HG02870 (cell line): ENCODE measurements around the gene IQCM.
A peak's percentile ranks its signal among the peaks of the same experiment; 100 is the strongest.

Source experiments
- ATAC-seq: cut with Tn5 transposase; IDR thresholded peaks from one replicate; pipeline ENCODE4 v1.9.1; 2021; ENCODE audit warnings: mild to moderate bottlenecking, moderate library complexity; ENCODE audit not compliant: unreplicated experiment

IQCM gene

DNA sequence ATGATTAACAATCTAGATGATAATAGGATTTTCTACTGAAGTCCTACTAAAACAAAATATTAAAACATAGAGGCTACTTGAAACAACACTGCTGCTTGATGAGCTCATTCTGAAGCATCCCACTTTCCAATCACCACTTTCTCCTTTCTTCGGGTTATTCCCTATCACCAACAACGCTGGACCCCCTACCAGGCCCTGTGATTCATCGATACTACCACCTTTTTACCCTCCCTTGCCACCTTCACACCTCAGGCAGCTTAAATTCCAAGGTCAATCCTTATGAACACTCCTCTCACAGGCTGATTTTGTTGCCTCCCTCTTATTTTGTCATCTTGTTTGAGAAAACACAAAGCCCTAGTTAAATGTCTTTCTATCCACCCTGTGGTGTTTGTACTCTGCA lies 102.6 kb downstream of the IQCM start:
- ATAC-seq, result no peak

DNA sequence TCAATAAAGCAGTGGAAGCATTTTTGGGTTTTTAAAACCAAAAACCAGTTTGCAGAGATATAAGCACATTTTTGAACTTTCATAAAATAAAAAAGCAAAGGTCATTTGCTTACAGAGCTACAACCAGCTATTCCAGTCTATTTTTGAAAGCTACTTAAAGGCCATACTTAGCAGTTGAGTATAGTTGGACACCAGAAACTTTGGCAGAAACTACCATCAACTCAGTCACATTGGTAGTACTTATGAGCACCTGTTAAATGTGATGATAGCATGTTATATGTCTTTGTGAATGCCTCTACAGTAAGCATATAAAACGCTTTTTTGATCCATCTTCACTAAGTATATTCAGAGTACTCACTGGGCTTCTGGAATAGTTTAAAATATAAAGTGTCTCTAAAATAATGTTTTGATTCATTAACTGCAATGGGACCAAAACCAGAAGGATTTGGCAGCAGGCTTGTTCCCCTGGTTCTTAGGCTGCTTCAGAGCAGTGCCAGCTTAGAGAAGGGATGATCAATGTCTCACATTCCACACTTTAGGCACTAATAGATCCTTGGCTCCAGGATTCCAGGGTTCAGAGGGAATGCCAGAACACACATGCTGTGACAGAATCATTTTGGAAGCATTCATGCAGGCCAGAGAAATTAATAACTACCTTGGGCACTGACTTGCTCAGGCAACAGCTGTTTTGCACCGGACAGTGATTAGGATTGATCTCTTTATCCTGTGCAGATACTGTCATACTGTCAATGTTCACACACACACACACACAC lies 103.9 kb downstream of the IQCM start:
- no peak for ATAC-seq

DNA sequence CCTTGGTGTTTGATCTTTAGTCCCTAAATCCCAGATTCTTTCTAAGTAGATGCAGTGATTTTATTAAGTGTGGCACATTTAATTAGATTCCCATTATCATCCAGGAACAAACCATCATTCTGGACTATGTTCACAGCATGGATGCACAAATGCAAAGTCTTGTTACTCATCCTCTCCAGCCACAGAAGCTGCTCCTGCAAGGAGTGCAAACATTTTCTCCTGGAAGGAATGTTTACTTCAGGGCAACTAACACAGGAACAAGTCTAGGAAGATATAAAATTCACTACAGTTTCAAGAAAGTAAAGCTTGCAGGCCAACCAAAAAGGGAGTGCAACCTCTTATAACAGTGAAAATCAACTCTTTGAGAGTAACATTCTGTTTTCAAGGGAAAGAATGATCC lies 106.0 kb downstream of the IQCM start:
- no peak for ATAC-seq

DNA sequence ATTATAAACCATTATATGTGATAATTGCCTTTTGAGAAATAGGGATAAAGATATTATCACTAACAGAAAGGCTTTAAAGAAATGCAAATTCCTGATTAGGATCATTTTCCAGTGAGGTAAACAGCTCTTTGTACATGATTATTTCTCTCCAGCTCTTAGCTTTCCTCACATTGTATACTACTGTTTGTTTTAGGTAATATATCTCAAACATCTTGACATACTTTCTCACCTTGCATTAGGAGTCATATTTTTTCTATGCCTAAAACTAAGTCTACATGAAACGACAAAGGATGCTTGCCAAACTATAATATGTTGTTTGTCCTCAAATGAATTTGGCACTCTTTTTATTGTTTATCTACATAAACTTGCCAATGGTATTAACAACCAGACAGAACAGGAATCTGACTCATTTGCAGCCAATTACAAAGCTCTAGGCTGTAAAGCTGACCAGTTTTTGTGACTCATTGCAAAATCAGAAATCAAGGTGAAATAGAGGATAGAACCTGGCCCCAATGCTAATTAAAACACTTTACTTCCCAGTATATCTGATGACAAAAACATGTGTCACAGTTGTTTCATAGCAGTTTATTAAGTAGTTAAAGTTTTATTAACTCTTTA lies 107.0 kb downstream of the IQCM start:
- no peak for ATAC-seq

DNA sequence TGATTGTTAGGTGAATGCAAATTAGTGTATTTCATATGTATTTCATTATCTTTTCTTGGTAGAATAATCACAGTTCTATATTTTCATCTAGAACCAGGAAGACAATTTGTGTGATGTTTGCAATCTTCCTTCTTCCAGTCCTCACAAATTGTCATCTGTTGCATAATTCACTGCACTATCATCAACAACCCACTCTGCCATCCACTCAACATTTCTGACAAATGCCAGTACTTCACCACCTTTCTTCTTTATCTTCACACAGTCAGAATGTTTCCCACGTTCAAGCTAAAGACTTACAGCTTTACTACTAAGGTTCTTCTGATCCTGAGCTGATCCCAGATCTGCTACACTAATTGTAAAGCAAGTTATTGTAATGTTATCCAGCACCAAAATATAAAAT lies 107.8 kb downstream of the IQCM start:
- ATAC-seq, result no peak

DNA sequence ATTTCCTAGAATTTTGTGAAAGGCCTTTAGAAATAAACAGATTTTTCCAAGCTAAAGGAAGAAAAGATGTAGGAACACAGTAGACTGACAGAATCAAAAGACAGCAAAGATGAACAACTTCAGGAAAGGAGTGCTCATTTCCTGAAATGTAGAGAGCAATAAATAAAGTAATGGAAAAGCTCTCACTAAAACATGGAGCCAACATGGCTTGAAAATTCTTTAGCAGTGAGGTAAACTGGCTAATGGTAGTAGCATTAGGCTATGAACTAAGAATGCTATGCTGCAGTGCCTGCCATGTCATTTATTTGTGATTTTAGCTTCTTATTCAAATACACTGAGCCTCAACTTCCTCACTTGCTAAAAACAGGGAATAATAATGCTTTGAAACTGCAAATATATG lies 108.7 kb downstream of the IQCM start:
- no peak for ATAC-seq

DNA sequence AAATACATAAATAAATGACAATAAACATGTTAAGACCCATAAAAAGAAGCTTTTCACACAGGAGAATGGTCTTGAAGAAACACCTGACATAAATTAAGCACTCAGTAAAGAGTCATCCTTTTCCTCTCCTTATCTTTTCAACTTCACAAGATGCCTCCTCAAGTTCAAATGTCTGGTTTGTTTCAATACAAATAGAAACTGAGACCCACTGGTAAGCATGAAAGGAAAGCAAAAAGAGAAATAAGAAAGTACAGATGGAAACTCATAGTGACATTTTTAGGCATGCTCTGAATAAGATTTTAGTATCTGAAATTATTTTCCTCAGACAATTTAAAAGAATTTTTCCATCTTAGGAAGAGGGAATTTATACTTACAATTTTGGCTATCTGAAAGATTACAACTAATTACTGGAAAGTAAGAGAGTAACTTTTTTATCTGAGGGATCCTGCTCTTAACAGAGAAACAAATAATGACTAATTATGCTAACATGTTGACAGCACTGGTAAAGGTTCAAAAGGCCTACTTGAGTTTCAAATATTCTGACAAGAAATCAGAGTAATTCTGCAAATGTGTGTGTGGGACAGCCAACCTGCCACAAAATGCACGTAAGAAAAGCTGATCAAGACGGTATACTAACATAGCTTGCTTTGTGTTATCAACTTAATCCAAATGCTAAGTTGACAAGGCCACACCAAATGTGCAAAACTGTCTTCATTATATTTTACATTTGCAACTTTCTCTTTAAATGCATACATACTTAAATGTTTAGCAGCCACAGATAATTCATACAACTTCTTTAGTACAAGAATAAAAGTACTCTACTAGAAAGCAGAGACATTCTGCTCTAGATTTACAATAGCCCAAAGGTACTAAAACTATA lies 113.0 kb downstream of the IQCM start:
- ATAC-seq, result peak; percentile 70

DNA sequence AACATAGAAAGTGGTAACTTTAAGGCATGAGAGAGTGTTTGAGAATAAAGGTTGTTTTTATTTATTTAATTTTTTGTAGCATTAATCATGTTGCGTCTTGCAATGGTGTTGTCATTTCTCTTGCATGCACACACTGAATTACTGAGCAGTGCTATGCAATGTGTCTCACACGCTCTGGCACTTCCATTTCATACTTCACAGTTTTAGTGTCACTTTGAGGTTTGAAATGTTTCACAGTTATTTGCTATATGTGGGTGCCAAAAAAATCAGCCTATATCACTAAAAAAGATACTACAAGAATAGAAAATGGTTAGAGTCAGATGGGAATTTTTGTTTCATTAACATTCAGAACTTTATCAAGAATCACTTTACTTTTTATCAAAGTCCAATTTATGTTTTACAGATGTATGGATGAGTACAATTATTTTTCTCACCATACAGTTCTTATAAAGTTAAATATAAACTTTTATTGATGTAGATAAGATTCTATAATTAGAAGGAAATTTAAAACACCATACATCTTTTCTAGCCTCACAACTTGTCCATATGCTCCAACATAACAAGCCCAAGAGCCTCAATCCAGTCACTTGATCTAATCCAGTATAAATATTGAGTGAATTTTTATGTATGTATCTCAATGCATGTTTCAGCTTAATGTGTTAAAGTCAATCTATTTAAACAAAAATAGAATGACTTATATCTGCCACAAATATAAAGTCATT lies 114.0 kb downstream of the IQCM start:
- no peak for ATAC-seq

DNA sequence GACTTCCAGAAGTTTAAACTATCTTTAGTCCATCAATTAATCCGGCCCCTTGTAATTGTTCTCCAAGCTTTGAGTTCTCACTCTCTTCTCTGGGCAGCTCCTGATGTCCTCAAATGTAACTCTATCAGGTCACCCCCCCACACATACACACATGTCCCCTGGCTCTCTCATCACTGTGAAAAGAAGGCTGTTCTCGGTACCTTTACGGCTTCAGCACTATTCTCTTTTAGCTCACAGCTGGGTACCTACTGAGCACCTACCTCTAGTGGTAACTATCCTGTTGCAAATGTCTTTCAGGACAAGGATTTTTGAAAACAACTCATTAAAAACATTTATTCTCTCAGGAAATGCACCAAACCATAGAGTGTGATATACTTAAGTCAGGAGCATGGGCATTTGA lies 115.4 kb downstream of the IQCM start:
- ATAC-seq, result no peak

DNA sequence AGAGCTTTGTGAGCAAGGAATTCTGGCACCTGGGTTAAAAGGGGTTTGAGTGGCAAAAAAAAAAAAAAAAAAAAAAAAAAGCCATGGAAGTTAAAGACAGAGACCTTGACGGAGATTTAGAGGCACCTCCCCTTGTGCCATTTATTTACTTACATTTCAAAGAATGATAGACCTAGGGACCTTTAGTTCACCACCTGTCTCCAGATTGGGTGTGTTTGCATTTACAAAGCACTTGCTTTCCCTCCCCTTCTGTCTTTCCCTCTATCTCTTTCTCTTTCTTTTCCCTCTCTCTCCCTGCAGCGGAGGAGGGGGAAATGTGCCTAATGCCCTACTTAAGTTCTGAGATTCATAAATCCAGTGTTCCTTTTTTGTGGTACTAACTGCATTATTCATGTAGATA lies 116.0 kb downstream of the IQCM start:
- no peak for ATAC-seq

DNA sequence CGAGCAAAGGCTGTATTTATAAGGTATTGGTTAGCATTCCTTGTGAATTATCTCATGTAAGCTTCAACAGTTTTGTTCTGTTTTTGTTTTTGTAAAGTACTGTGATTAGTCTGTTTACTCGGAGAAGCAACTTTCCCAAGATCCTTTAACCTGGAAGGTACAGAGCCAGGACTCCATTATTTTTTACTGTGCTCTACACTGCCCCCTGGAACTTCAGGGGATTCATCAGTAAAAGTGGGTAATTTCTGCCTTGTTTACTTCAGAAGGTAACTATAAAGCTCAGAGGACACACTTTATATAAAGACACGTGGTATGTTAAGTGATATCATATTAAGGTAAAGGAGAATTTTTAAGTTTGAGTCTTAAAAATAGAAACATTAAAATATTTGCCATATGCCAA lies 124.9 kb downstream of the IQCM start:
- no peak for ATAC-seq

DNA sequence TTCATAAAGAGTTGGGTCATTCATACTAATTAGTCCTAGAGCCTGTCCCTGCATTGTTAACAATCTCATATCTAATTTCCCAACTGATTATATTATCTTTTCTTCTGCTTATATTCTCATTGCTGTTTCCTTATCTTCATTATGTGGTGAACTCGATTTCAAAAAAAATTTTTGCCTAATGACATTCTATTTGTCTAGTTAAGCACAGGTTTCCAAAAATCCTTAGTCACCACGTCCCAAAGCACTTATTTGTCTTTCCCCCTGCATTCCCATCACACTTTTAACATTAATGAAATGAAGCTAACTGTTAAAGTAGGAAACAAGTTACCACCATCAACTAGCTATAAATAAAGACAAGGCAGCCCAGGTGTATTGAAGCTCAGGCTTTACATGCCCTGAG lies 131.1 kb downstream of the IQCM start:
- ATAC-seq, result no peak

DNA sequence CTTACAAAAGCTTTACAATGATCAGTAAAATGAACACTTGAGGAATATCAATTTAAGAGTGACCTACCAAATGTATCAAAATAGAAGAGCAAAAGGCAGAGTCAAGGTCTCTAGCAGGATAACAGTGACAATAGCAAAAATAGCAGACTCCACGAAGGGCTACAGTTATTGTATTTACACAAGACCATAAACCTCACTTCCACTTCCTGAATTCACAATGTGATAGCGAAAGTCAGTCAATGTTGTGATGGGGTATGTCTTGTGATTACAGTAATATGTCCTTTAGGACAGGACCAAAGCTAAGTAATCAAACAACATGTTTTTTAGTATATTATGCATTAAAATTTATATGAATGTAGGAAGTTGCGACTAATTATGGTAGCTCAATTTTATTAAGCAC lies 139.6 kb downstream of the IQCM start:
- ATAC-seq, result peak; percentile 93

DNA sequence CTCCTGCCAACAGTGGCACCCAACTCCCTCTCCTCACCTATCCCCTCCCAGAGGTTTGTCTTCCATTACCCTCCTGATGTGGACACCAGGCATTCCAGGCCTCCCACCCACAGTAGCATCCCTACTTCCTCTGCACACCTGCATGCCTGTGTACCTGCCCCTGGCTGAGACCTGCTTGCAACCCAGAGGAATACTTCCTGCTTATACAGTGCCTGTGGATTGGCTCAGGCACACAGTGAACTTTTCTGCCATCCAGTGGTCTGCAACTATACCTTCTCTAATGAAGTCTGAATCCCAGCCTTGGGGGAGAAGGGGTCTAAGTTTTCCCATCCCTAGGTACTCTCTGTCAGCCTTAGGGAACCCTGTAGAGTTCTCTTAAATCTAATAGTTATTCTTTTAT lies 169.9 kb downstream of the IQCM start:
- ATAC-seq, result no peak

DNA sequence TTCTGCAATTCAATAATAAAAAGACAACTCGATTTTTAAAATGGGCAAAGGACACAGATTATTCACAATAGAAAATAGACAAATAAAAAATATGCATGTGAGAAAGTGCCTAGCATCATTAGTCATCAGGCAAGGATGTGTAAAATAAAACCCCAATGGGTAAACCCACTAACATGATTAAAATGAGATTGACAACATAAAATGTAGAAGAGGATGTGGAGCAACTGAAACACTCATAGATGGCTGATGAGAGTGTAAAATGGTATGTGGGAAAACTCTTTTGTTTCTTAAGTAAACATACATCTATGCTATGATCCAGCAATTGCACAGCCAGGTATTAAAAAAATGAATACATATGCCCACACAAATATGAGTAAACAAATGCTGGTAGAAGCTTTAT lies 177.6 kb downstream of the IQCM start:
- ATAC-seq, result no peak

DNA sequence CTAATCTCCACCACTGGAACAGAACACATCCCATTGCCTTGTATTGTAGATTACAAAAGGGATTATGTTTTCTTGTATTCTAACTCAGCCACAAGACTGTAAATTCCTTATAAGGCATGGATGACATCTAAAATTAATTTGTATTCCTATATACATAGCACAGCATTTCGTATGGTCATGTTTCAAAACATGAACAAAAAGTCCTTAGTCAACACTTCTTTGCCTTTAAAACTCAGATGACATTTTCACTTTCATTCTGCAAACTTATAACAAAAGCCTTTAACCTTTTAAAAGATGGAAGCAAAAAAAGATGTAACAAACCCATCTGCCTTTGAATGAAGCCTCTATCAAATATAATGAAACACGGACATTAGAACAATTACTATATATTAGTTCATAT lies 181.3 kb downstream of the IQCM start:
- ATAC-seq, result no peak

DNA sequence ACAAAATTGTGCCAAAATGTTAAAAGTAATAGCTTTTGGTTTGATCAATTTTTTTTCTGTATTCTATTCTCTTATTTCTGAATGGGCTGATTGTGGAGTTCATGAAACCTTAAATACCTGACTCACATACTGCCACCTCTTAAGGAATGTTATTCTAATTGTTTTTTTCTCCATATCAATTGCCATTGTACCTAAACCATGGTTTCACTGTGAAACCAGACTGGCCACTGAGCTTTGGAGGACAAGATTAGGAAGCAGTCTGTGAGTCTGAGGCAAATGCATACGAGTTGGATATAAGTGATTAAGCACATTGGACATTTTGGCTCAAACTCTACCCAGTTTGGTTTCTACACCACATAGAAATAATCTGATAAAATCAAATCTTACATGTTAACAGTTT lies 184.0 kb downstream of the IQCM start:
- ATAC-seq, result no peak

DNA sequence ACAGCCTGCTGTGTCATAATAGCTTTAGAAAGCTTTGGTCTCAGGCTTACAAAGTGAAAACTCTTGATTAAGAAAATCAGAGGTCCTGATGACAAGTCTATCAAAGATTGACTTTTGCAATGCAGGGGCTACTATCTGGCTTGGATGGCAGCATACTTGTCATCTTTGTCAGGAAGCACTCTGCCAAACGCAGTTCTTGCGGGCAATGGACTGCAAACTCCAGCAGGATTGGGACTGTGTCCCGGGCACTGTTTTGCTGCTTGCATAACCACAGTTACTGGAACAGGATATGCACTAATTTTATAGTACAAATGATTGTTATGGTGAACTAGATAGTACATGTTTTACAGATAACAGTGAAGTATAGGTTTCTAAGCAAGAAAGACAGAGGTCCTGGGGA lies 185.6 kb downstream of the IQCM start:
- ATAC-seq, result no peak

DNA sequence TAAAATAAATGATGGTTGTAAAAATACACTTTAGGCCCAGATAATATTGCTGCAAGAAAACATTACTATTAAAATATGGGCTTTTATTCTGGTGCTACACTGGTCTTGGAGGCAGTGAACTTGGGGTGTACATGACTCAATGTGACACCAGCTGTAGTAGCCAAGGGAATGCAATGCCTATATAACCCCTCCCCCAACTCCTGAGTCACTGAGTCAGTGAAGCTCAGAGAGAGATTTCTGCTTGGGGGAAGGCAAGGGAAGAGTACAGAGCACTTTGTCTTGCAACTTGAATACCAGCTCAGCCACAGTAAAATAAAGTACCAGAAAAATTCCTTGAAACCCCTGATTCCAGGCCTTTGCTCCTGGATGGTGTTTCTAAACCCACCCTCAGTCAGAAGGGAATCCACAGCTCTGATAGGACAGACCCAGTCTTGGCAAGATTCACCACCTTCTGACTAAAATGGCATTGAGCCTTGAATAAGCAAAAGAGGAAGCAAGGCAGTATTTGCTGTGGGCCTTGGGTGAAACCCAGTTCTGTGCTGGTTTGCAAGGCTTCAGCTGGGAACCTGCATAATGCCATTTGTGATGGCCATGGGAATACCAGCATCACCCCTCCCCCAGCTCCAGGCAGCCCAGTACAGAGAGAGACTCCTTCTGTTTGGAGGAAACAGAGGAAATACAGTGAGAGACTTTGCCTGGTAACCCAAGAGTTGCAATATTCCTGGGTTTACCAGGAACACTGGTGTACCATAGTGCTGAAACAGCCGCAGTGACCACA lies 209.9 kb downstream of the IQCM start:
- ATAC-seq, result no peak

DNA sequence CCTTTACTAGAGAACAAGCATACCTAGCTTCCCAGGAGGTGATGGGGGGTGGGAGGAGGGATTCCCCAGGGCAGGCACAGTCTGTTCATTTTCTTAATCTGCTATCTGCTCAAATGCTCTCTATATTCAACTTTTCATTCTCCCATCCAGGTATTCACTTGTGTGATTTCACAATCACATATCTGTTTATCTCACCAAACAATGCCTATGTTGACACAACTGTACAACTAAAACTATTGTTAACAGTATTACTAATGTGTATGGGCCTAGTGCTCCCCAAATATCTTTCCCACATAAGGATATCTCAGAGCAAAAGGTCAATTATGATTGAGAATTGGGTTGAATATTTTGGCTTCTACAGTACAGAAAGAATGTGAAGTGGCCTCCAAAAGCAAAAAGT lies 210.8 kb downstream of the IQCM start:
- ATAC-seq, result no peak

DNA sequence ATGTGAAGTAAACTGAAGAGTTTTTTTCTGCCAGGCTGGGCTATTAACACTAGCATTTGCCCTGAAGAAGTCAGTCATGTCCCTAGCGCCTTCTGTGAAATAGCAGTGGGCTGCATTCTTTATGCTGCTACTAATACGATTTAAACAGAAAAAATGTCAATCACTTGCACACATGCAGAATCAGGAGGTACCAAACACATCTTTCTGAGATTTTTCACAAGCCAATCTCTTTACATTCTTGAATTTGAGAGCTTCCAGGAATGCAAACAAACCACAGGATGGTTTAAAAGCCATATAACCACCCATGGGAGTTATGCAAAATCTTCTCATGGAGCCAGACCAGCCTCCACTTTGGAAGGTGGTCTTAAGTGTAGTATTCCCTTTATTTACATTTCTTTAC lies 220.1 kb downstream of the IQCM start:
- no peak for ATAC-seq
